Skeletal muscle cell (primary cell): ENCODE measurements around the gene WHRN.

ENCODE experiments used
- DNase-seq: peaks from one replicate; pipeline ENCODE4 v3.0.0-alpha.2; 2010; ENCODE audit warnings: low read depth
- H3K4me3 ChIP-seq: 2 replicates; pipeline ENCODE4 v1.5.1; 2011; ENCODE audit warnings: low read depth, mild to moderate bottlenecking, control low read depth, low read length, moderate library complexity

WHRN gene

DNA sequence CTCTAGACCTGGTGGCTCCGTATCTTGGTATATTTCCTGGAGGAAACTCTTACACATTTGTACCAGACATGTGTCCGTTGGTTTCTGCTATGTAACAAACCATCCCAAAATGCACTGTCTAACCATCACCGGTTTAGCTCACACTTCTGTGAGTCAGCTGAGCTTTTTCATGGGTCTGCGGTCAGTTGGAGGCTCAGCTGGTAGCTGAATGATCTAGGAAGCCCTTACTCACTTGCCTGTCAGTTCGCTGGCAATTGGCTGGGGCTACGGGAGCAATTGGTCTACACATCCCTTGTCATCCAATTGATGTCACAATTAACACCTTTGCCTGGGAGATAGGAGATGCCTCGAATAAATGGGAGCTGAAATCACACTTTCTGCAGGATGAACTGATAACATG lies 11.6 kb upstream of the WHRN start:
- DNase-seq, result no peak
- no peak overlapping the region for H3K4me3 ChIP-seq

DNA sequence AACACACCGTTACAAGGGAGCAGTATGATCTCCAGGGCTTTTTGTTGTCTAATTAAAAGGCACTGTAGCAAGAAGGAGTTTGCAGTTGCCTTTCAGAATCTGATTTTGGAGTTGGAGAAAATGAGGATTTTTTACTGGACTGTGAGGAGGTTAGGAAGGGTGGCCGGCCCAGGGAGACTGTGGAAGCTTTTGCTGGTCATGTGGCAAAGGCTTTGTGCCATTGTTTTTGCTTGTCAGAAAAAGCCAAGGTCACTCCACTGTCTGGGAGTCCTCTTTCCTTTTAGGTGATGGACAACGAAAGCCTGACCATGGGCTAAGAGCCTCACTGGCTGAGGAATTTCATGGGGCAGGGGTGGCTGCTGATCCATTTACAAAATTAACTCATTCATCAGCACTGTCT lies 10.3 kb upstream of the WHRN start:
- H3K4me3 ChIP-seq, result no peak overlapping the region
- DNase-seq, result no peak

DNA sequence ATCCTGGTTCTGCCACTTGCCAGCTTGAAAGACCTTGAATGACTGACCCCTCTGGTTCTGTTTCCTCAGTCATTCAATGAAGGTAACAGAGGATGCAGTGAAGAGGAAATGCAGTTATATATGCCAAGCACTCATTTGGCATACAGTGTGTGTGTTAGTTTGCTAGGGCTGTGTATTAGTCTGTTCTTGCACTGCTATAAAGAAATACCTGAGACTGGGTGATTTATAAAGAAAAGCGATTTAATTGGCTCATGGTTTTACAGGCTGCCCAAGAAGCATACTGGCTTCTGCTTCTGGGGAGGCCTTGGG lies 8.6 kb upstream of the WHRN start:
- no peak for DNase-seq
- no peak overlapping the region for H3K4me3 ChIP-seq

DNA sequence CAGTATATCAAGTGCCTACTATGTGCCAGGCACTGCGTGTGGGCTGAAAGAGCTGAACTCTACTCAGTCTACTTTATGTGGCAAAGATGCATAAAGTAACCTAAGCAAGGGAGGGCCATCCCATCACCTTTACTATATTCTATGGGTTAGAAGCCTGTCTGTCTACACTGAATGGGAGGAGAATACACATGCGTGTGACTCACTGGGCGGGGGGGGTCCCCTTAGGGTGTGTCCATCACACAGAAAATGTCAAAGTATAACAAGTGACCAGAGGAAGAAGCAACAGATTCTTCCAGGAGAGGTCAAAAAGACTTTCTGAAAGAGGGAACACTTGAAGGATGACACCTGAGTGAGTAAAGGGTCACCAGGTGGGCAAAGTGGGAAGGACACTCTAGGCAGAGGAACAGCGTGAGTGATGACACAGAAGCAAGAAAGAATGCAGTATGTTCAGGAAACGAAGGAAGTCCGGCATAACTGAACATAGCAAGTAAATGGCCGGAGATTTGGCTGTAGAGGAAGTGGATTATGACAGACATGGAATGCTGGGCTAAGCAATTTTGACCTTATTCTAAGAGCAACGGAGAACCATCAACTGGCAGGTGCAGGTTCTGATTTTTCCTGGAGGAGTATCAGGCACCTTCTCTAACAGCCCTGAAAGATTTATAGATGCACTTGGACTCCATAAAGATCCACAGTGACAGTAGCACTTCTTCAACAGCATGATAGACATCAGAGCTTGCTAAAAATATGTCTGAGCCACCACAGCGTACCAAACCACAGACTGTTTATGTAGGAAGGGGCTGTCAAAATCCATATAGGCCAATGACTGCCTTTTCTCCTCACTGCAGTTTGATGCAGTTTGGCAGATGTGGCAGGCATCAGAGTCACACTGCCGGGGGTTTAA lies 8.0 kb upstream of the WHRN start:
- no peak for DNase-seq
- no peak overlapping the region for H3K4me3 ChIP-seq

DNA sequence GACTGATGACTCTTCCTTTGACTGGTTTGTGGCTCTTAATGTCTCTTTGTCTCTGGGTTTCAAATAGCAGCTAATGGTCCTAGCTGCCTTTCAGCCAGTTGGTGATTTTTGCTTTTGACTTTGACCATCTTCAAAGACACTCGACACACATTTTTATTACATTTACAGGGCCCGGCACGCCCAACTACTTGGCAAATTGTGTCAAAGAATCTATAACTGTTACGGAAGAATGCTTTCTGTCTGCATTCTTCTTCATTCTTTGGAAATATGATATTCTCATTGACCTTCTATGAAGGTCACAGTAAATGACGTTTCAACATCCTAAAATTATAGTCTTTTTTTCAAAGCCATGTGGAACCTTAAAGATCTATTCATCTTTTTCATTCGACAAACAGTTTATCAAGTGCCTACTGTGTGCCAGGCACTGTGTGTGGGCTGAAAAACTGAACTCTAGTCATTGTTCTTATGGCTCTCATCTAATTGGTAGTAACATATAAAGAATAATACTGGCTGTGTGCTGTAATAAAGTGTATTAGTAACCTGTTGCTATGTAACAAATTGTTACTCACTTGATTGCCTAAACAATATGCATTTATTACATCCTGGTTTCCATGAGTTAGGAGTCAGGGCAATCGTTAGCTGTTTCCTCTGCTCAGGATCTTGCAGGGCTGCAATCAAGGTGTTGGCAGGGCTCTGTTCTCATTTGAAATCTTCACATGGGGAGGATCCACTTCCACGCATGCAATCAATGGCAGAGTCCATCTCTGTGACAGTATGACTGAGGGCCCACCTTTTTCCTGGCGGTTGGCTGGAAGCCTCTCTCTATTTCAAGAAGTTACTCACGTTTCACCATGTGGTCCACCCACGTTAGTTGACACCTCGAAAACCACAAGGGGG lies 7.0 kb upstream of the WHRN start:
- H3K4me3 ChIP-seq, result no peak overlapping the region
- no peak for DNase-seq

DNA sequence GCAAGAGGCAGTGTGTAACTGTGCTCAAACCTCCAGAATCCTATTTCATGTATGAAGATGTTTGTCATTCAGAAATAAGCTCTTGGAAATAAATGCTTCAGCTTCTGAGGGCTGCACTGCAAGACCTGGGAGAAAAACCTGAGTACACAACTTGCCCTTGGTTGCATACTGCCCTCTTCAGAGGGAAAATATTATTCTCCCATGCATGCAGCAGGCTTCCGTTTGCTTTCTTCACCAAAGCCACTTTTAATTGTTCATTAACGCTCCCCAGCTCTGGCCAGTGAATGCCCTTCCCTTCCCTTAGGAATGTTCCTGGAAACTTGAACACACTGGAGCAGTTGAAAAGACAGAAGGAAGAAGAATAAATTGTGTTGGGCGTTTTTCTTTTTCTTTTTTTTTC lies 2.5 kb upstream of the WHRN start:
- no peak overlapping the region for H3K4me3 ChIP-seq
- DNase-seq, result no peak

DNA sequence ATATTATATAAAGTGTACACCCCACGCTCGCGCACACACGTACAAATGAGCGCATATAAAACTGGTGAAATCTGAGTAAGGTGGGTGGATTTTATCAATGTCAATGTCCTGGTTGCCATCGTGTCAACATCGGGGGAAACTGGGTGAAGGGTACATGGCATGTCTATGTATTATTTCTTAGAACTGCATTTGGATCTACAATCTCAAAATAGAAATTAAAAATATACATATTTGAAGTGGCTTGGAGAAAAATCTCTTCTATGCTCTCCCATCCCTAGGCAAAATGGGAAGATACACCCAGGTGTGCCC lies 763 bp upstream of the WHRN start:
- peak overlapping the region; percentile 69 for H3K4me3 ChIP-seq
- DNase-seq, result no peak

DNA sequence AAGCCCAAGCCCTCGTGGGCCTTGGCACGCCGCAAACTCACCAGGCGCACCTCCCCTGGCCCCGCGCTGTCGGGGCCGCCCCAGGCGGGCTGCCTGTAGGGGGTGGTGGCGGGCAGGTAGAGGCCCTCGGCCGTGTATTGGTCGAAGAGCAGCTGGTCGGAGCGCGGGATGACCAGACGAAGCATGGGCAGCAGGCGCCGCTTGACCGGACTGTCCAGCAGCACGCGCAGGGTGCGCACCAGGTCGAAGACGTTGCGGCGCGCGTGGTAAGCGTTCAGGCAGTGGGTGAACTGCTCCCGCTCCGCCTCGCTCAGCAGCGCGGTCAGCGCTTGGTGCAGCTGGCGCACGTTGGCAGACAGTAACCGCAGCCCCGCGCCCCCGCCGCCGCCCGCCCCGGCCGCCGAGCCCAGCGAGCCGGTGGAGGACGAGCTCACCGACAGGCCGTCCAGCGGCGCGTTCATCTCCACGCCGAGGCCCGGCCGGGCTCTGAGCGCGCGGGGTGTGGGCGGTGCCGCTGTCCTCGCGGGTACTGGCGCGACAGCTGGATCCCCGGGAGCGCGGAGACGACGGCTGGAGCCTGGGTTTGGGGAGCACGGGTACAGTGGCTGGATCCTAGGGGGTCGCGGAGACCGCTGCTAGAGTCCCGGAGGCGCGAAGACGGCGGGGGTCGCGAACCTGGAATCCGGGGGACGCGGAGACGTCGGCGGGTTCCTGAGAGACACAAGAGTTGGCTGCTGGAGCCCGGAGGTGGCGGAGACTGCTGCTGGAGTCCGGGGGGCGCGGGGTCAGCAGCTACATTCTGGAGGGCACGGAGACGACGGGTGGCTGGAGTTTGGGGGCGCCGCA lies 709 bp downstream of the WHRN start:
- peak overlapping the region; percentile 69 for H3K4me3 ChIP-seq
- no peak for DNase-seq

DNA sequence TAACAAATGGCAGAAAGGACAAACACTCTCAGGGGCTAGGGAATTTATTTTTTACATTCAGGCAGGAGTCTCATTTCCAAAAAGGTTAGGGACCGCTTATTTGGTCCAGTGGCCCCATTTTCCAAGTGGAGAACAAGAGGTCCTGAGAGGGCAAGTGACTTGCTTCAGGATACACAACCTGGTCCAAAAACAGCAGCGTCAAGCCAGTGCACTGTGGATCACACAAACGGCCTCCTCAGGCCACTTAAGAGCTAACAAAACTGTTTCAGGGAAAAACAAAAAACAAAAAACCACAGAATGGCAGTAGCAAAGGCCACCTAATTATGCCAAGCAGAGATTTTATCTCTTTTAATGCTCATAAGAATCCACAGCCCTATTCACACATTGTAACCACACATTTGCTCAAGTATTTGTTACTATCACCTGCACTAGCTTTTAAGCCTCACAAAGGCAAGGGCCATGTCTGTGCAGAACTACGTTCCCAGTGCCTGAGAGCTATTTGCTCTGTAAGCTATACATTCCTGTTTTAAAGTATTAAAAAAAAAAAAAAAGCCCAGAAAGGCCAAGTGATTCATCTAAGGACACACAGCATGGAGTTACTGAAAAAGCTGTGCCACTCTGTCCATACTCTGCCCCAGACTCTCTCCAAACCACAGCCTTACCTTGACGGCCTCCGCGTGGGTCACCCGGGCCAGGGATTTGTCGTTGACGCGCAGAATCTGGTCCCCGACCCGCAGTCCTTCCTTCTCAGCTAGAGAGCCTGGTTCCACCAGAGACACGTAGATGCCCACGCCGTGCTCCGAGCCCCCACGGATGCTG lies 1.5 kb downstream of the WHRN start:
- no peak for DNase-seq
- H3K4me3 ChIP-seq, result peak overlapping the region; percentile 69

DNA sequence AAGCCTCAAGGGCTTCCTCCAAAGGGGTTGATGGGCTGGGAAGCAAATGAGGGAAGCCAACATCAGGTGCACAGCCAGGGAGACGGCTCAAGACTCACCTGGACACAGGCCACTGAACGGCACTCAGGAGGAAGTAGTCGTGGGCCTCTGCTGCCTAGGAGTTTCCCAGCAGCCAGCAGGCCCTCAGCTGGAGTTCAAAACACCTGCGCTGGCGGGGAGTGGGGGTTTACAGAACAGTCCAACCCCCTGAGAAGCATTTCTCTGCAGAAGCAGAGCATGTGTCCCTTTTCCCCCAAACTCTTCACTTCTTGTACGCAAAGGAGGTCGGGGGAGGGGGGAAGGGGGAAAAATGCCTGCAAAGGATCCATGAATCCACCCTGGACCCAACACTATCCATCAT lies 2.3 kb downstream of the WHRN start:
- DNase-seq, result no peak
- H3K4me3 ChIP-seq, result no peak overlapping the region

DNA sequence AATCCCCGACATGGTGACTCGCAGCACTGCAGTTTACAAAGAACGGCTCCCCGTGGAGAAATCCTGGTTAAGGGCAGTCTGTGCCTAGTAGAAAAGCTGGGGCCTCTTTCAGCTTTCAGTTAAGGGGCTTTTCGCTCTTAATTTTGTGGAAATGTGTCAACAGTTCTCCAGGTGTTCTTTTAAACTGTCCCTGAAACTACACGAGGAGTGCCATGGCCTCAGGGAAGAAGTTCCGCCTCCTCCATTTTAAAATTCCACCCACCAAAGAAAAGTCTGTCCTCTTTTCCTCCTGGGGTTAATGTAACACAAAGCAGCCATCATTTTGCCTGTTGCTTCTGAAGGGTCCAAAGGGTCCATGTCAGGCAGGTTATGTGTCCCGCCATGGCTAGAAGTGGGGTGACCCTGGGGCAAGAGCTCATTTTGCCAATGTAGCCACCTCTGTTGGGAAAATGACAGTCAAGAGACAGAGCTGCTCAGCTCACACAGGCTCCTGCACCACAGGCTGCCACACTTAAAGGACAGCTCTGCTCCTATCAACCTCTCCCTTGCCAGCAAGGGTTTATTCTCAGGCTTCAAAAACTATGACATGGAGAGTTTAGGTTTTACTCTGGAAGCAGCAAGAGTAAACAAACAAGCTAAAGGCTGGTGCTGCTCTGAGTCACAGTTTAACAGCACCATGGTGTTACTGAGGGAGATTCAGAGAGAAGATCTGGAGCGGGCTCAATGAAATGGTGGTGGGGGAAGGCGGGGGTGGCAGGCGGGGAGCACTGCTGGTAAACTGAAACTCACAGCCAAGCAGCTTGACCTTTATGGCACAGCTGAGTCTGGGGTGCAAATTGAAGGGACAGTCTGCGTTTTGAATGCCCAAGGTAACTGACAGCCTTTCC lies 3.2 kb downstream of the WHRN start:
- no peak overlapping the region for H3K4me3 ChIP-seq
- no peak for DNase-seq

DNA sequence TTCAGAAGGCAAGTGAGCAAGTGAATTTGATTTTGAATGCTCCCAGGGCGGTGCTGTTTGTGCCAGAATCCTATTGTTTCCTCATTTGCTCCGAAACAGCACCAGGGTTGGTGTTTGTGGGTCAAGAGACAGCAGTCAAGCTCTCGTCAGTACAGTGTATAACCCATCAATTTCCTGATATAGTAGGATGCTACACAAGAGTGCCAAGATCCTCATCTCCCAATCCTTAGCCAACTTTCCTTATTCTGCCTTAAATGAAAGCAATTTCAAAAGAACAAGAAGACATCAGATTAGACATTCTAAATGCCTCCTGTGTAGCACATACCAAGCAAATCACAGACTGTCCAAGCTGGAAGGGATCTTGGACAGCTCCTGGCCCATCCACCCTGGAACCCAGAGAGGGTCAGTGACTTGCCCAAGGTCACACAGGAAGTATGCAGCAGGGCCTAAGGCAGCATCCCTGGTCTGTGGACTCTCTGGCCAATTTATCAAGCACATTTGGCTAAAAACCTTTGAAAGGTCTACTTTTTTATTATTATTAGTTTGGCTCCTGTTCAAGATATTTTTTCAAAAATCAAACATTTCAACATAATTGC lies 4.5 kb downstream of the WHRN start:
- DNase-seq, result no peak
- no peak overlapping the region for H3K4me3 ChIP-seq

DNA sequence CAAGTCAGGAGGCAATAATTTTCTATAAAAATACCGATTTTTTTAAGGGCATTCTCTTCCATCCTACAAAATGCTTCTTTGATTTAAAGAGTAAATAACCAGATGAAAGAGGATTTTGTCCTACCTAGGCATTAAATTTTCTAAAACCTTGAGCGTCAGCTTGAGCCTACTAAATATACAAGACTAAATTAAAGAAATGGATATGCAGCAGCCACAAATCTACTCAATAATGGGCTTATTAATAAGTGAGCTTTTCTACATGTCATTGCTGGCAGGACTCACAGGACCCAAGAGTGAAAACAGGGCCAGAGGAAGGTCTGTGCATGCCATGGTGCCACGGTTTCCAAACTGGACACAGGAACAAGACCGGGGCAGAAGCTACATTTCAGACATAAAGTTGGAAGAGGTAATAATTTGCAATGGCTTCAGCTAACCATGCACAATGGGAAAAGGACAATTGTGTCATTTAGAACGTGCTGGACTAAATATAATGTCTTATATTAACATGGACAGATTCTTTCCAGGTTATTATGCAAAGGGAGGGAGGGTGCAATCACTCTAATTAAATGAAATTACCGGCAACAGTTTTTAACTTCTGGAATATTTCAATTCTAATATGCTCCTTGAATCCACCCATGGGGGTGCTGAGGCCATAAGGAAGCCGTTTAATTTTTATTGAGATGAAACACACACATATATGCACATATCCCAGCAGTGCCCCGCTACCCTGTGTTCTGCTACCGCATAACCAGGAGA lies 5.2 kb downstream of the WHRN start:
- DNase-seq, result no peak
- no peak overlapping the region for H3K4me3 ChIP-seq

DNA sequence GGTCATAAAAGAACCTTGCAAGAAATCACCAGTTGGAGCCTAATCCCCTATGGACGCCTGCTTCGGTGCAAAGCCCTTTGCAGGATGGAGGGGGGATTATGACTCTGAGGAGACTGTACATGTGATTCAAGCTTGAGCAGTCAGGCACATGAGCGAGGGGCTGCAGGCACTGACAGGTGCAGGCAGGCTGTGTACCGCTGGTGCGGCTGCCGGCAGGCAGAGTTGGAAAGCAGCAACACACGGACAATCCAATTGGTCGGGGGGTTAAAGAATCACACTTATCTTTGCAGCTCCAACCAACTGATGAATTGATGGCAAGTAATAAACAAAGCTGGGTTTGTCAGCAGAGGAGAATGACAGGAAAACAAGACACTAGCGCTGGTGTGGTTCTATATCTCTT lies 5.7 kb downstream of the WHRN start:
- H3K4me3 ChIP-seq, result no peak overlapping the region
- DNase-seq, result no peak

DNA sequence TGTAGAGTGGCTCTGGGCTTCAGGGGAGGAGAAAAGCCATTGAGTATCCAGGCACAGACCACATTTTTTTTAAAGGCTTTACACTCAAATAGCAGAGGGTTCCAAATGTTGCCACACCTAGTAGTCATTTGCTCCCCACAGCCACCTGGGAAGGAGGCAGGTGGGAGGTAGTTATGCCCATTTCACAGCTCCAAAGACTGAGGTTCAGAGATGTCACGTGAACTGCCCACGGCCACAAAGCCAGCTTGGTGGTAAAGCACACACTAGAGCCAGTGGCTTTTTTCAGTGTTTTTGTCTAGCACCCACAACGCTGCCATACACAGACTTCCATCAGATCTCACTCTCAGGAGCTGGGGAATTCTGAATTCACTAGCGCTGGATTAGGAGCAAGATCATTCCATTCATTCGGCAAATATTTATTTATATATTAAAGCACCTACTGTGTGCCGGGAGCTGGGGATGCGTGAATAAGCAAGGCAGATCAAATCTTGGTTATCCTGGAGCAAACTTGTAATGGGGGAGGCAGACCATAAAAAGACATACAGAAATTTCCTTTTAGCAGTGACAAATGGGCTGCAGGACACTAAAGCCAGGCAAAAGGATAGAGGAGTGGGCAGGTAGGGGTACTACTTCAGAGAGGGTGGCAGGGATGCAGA lies 7.4 kb downstream of the WHRN start:
- no peak overlapping the region for H3K4me3 ChIP-seq
- DNase-seq, result no peak

DNA sequence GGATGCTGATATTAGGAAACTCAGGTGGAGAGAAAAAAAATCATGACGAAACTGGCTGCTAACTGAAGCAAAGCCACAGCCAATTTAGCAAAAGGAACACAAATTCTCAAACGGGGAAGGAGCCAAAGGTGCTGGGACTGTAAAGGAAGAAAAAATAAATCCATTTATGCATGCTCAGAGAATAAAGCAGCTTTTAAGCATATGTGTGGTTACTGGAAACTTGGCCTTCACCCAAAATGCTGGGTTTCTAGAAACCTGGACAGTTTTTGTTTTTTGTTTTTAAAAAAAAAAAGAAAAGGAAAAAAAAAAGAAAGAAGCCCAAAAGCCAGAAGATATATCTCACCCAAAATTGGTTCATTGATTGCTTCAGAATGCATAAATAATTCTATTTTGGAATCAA lies 8.0 kb downstream of the WHRN start:
- no peak for DNase-seq

DNA sequence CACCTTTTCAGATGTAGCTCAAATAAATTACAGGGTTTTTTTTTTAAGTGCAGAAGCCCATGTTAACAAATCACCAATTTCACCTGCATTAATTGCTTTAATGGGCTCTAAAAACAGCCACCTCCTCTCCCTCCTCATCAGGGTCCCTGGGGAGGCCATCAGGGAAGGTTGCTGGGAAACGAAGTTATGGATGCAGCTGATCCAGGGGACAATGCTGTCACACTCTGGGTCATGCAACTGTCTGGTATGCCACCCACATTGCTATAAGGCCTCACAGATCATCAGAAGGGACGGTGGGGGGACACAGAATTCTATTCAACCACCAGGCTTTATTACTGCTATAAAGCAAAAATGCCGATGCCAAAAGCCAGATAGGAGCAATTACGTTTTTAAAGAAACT lies 9.3 kb downstream of the WHRN start:
- no peak for DNase-seq
- H3K4me3 ChIP-seq, result no peak overlapping the region

More for the DNA sequence above, 8.0 kb downstream of the WHRN start:
- no peak overlapping the region for H3K4me3 ChIP-seq
